ENCODE data around the gene SWI5.

Gene SWI5

GRCh38 chr9:128321343-128321742, 45.3 kb downstream of the SWI5 start:
- DNase-seq (ENCODE audit: low read depth), result no peak

- no peak for DNase-seq (ENCODE audit: low read depth)
Measured at GRCh38 chr9:128321879-128322403, 45.9 kb downstream of the SWI5 start.

GRCh38 chr9:128322404-128323211, 46.5 kb downstream of the SWI5 start, which contains the start of the genes COQ4 and TRUB2:
Gene COQ4 (plus strand): TSS chr9:128322839. CDS start chr9:128322859, 20 bp downstream.
Gene TRUB2 (minus strand): TSS chr9:128322447. CDS start chr9:128322408, 39 bp downstream.
- peak; percentile 86 for DNase-seq (ENCODE audit: low read depth)

- no peak for DNase-seq (ENCODE audit: low read depth)
Measured at GRCh38 chr9:128323212-128323730, 47.2 kb downstream of the SWI5 start.

GRCh38 chr9:128323791-128324190, 47.7 kb downstream of the SWI5 start:
- no peak for DNase-seq (ENCODE audit: low read depth)

- DNase-seq (ENCODE audit: low read depth), result no peak
Measured at GRCh38 chr9:128324401-128324800, 48.3 kb downstream of the SWI5 start.

GRCh38 chr9:128325629-128326028, 49.6 kb downstream of the SWI5 start:
- DNase-seq (ENCODE audit: low read depth), result no peak

- DNase-seq (ENCODE audit: low read depth), result no peak
Measured at GRCh38 chr9:128333451-128333869, 57.4 kb downstream of the SWI5 start.

GRCh38 chr9:128335161-128335560, 59.1 kb downstream of the SWI5 start:
- no peak for DNase-seq (ENCODE audit: low read depth)

- DNase-seq (ENCODE audit: low read depth), result no peak
Measured at GRCh38 chr9:128335914-128336313, 59.8 kb downstream of the SWI5 start.

GRCh38 chr9:128337936-128338335, 61.9 kb downstream of the SWI5 start:
- DNase-seq (ENCODE audit: low read depth), result no peak

Data from stimulated activated CD8-positive, alpha-beta memory T cell treated with anti-CD3 and anti-CD28 coated beads, Interleukin-12 subunit alpha, Interleukin-12 subunit beta, amount 100 ng/mL, for 1 hour (primary cell).